NOMO-1 (cell line): ENCODE data around the gene TPST2.
"Not testable (repeated sequence)": the region's sequence is repeated elsewhere in the genome, so short reads cannot be mapped to it uniquely, and the experiment has no call there.

Source experiments
- DNase-seq, 2 experiments: peaks; one replicate each; lab custom pipeline; 2025; ENCODE audit not compliant: unreplicated experiment in 2 of 2; lab: John Stamatoyannopoulos, UW

Gene TPST2

GRCh38 chr22:26589845-26590736, at the start of gene TPST2:
TSS of gene TPST2 (minus strand) at chr22:26590132. CDS start at chr22:26541630, 48,502 bp downstream.
- peak; percentile 69 to 78 for DNase-seq

DNA sequence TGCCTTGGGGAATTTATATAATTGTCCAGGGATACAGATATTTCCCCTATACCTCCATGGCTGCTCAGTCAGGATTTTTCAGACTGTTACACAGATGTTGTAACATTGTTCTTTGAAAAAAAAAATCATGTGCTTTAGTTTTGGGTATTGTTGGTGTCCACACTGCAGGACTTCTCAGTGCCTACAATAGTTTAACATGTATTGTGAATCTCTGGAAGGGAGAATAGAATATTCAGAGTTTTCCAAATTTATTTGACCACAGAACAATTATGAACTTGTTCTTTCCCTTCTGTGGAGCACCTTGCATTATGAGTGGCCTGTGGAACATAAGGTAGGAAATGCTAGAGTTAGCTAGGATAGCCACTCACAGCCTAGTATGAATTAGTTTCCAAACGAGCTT, 46.4 kb upstream of the TPST2 start:
- no peak for DNase-seq

- no peak for DNase-seq
Measured at GRCh38 chr22:26635117-26635516, 45.2 kb upstream of the TPST2 start.

GRCh38 chr22:26634189-26634588, 44.3 kb upstream of the TPST2 start:
- DNase-seq: no peak

GRCh38 chr22:26632422-26633155, 42.7 kb upstream of the TPST2 start:
- no peak for DNase-seq

- no peak for DNase-seq
Measured at GRCh38 chr22:26631282-26631681, 41.4 kb upstream of the TPST2 start.

- no peak for DNase-seq
Measured at GRCh38 chr22:26629988-26630761, 40.2 kb upstream of the TPST2 start.

GRCh38 chr22:26624803-26625202, 34.9 kb upstream of the TPST2 start:
- DNase-seq: no peak

GRCh38 chr22:26623984-26624383, 34.1 kb upstream of the TPST2 start:
- DNase-seq: no peak

GRCh38 chr22:26621663-26622062, 31.7 kb upstream of the TPST2 start, which contains the start of gene CRYBA4:
TSS of gene CRYBA4 (plus strand) at chr22:26621963. CDS start at chr22:26622597, 634 bp downstream.
- DNase-seq: no peak

- no peak for DNase-seq
Measured at GRCh38 chr22:26620197-26620596, 30.3 kb upstream of the TPST2 start.

GRCh38 chr22:26619510-26619909, 29.6 kb upstream of the TPST2 start:
- DNase-seq: no peak

- DNase-seq: no peak
Measured at GRCh38 chr22:26618455-26618854, 28.5 kb upstream of the TPST2 start.

DNA sequence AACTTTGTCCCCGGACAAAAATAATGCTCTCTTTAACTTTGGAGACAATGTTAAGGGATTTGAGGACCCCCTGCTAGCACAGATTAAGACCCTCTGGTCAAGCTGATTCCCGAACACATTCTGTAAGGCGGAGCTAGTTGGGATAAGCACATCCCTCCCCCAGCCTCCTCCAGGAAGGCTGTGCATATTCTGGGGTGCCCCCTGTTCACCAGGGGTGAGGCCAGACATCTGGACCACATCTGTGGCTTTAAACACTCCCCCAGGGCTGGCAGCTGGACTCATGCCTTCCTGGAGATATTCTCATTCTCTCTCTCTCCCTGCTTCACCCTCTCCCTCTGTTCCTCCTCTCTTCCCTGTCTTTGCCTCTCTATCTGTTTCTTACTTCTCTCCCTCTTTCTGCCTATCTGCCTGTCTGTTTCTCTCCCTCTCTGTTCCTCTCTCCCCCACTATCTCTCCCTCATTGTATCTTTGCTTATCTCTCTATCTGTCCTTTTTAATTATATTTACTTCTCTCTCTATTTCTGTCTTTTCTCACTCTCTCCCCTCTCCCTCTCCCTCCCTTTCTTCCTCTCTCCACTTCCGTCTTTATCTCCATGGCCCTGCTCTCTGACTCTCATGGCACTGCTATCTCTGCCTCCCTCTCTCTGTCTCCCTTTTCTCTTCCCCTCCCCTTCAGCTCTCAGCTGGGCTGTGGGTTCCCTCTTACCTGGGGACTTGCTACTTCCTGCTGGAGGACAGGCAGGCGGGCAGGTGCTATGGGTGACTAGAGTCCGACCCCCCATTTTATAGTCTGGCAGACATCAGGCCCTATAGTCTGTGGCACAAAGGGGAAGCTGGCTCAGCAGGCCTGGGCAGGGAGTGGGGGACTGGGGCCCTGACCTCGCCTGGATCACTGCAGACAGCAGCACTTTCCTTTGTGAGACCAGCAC, 27.6 kb upstream of the TPST2 start, which contains the start of gene CRYBB1:
TSS of gene CRYBB1 (minus strand) at position 757 of the 929 bp plus-strand sequence. CDS start 1,708 bp downstream, outside the sequence.
- DNase-seq: peak; percentile 58 to 60

DNA sequence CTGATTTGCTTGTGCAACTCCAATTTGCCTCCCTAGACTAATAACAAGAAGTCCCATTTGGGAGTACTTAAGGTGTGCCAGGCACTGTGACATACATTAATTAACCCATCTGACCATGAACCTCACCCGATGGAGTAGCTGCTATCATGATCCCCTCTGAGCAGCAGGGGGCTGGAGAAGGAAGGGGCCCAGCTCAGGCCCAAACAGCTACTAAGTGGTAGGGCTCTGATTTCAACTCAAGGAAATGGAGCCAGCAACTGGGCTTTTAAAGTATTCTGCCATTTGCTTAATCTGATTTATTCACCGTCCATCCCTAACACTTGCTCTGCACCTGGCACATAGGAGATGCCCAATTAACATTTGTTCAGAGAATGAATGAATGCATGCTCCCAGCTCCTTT, 26.7 kb upstream of the TPST2 start:
- DNase-seq: no peak

- no peak for DNase-seq
Measured at GRCh38 chr22:26615830-26616435, 26.0 kb upstream of the TPST2 start.

GRCh38 chr22:26615149-26615548, 25.2 kb upstream of the TPST2 start:
- DNase-seq: no peak

DNA sequence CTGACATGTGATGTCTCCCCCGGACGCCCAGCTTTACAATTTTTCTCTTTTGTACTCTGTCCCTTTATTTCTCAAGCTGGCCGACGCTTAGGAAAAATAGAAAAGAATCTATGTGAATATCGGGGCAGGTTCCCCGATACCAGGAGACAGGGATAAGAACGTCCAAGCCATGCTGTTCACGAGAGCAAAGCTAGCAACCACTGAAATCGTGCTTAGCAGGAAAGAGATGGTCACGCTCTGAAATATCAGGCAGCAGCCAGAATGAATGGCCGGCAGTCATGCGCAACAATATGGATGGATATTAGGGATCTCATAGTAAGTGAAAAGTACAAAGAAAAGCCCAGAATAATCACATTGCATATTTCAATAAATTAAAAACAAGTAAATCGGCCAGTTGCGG, 24.4 kb upstream of the TPST2 start:
- no peak for DNase-seq

DNA sequence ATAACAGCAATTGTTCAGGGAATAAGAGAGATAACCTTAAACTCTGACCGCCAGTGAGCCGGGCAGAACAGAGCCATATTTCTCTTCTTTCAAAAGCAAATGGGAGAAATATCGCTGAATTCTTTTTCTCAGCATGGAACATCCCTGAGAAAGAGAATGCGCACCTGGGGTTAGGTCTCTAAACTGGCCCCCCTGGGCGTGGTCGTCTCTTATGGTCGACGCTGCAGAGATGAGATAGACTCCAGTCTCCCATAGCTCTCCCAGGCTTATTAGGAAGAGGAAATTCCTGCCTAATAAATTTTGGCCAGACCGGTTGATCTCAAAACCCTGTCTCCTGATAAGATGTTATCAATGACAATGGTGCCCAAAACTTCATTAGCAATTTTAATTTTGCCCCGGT, 23.8 kb upstream of the TPST2 start:
- DNase-seq: not testable (repeated sequence)
